ENCODE measurements around the gene WNK2. TPM values are rescaled to one million over a fixed set of nuclear protein-coding genes. Genes with fewer than 3 reads are reported as not detected.

Gene WNK2
- total RNA-seq, 1 experiment from 2014 or later: 69.4 TPM

GRCh38 chr9:93316726-93317494 lies 133.0 kb downstream of the WNK2 start:
- Histone ChIP-seq H3K27me3 (ENCODE audit: insufficient read depth, low read length) (no peaks in the 10 kb centered on the region), H4K20me1 (ENCODE audit: control insufficient read depth, insufficient read depth, insufficient read length) (no peaks in the 10 kb centered on the region), H3K18ac (ENCODE audit: insufficient read length, low read depth, low read length) (no peak overlapping the region), H3K9me3 (ENCODE audit: control insufficient read depth, low read depth, low read length) (no peaks in the 10 kb centered on the region), H2BK120ac (ENCODE audit: low read depth, low read length, poor library complexity, severe bottlenecking) (no peak overlapping the region), H3K23me2 (ENCODE audit: insufficient read length, low read depth, low read length, poor library complexity, severe bottlenecking) (no peaks in the 10 kb centered on the region), H3K9ac (ENCODE audit: extremely low read depth, insufficient read length, low read length) (no peak overlapping the region), H2BK15ac (ENCODE audit: low read depth, low read length) (no peak overlapping the region), H3K79me1 (ENCODE audit: insufficient read depth, low read depth, low read length, poor library complexity, severe bottlenecking) (no peaks in the 10 kb centered on the region), H3K4me1 (ENCODE audit: insufficient read depth, low read length) (no peaks in the 10 kb centered on the region), H4K8ac (replicated peaks; ENCODE audit: insufficient read length, low read depth, low read length) (no peak overlapping the region), H2BK5ac (ENCODE audit: insufficient read length, low read length) (no peak overlapping the region), H2BK12ac (ENCODE audit: insufficient read length, low read depth, low read length) (no peak overlapping the region), H4K91ac (ENCODE audit: insufficient read length, low read depth, low read length) (no peak overlapping the region), H3K27ac (ENCODE audit: insufficient read length, low read depth, low read length) (no peak overlapping the region), H2AK5ac (ENCODE audit: insufficient read length, low read length) (no peak overlapping the region), H3K4ac (ENCODE audit: low read depth, low read length) (no peak overlapping the region), H3K23ac (ENCODE audit: insufficient read length, low read depth, low read length) (no peak overlapping the region), H3K14ac (ENCODE audit: insufficient read depth, low read length) (no peak overlapping the region), H2AFZ (ENCODE audit: low read length) (no peak overlapping the region), H3K4me2 (ENCODE audit: insufficient read depth, insufficient read length, low read length) (no peak overlapping the region), H3K56ac (ENCODE audit: insufficient read length, low read depth, low read length) (no peak overlapping the region), H3T11ph (ENCODE audit: low read length) (no peak overlapping the region), H2BK20ac (ENCODE audit: low read depth, low read length, poor library complexity, severe bottlenecking) (no peak overlapping the region), H3K79me2 (ENCODE audit: insufficient read depth, low read length) (no peaks in the 10 kb centered on the region), H4K5ac (ENCODE audit: insufficient read length, low read depth, low read length) (no peak overlapping the region)
- TF ChIP-seq, protein P1, sequence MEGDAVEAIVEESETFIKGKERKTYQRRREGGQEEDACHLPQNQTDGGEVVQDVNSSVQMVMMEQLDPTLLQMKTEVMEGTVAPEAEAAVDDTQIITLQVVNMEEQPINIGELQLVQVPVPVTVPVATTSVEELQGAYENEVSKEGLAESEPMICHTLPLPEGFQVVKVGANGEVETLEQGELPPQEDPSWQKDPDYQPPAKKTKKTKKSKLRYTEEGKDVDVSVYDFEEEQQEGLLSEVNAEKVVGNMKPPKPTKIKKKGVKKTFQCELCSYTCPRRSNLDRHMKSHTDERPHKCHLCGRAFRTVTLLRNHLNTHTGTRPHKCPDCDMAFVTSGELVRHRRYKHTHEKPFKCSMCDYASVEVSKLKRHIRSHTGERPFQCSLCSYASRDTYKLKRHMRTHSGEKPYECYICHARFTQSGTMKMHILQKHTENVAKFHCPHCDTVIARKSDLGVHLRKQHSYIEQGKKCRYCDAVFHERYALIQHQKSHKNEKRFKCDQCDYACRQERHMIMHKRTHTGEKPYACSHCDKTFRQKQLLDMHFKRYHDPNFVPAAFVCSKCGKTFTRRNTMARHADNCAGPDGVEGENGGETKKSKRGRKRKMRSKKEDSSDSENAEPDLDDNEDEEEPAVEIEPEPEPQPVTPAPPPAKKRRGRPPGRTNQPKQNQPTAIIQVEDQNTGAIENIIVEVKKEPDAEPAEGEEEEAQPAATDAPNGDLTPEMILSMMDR (conservative IDR thresholded peaks at IDR 0.05): no peak
- Mint-ChIP-seq H3K36me3 (ENCODE audit: insufficient read depth in 1 of 3, low read depth in 3 of 3) (peaks cover 3 to 50% (median 3%) of the 10 kb centered on the region in 3 experiments; a peak in 6 of 7 replicates), H3K27ac (no peak overlapping the region), H3K9me3 (no peaks in the 10 kb centered on the region), H3K4me3 (no peak overlapping the region), H3K27me3 (ENCODE audit: low read depth) (no peaks in the 10 kb centered on the region; the same call in 1 of the 2 replicates), H3K4me1 (peaks cover 4 to 5% of the 10 kb centered on the region in 2 experiments)
- no CpG with 5 or more reads among the region's 12 CpGs for WGBS (ENCODE audit: extremely low coverage, insufficient read length, low lambda C conversion rate)
- no peak for DNase-seq

Measured in H9 (cell line).